SK-N-MC (cell line): ENCODE results near the gene HPS5.

ENCODE experiments used
- EZH2 ChIP-seq: fragments of 200-600 bp; sonication (generic); IDR thresholded peaks from one replicate; pipeline ENCODE4 v1.6.1; 2017; ENCODE audit warnings: antibody characterized with exemption
- FOXP2 ChIP-seq: optimal IDR thresholded peaks from 2 replicates; pipeline ENCODE3; 2011; ENCODE audit warnings: mild to moderate bottlenecking, moderate library complexity; ENCODE audit not compliant: insufficient read depth; ENCODE audit errors: extremely low read length, control extremely low read depth
- POLR2AphosphoS5 ChIP-seq: IDR thresholded peaks from 2 replicates; pipeline ENCODE4 v1.6.1; 2012; ENCODE audit warnings: mild to moderate bottlenecking, low read depth, low read length, borderline replicate concordance

GRCh38 chr11:18288911-18289310, 33.0 kb downstream of the HPS5 start:
- no peak for TF ChIP-seq FOXP2
- TF ChIP-seq POLR2AphosphoS5, result no peak
- TF ChIP-seq EZH2, result no peak
